IPS-15b (cell line): ENCODE measurements around the gene DGKB.
"Not testable (repeated sequence)": the region's sequence is repeated elsewhere in the genome, so short reads cannot be mapped to it uniquely, and the experiment has no call there.

Experiments used
- H3K27me3 ChIP-seq: one replicate; pipeline ENCODE4 v1.6.1; 2013; ENCODE audit warnings: low read length; ENCODE audit not compliant: control insufficient read depth, insufficient read depth
- H3K36me3 ChIP-seq: one replicate; pipeline ENCODE4 v1.6.1; 2013; ENCODE audit warnings: low read length; ENCODE audit not compliant: control insufficient read depth, insufficient read depth
- H3K4me1 ChIP-seq: one replicate; pipeline ENCODE4 v1.6.1; 2013; ENCODE audit warnings: mild to moderate bottlenecking, low read length; ENCODE audit not compliant: control insufficient read depth, insufficient read depth
- H3K4me3 ChIP-seq: one replicate; pipeline ENCODE4 v1.5.1; 2013; ENCODE audit warnings: low read depth, low read length
- H3K9ac ChIP-seq: one replicate; pipeline ENCODE4 v1.6.1; 2013; ENCODE audit warnings: low read depth, mild to moderate bottlenecking, low read length
- H3K9me3 ChIP-seq: one replicate; pipeline ENCODE4 v1.6.1; 2013; ENCODE audit warnings: mild to moderate bottlenecking, low read length; ENCODE audit not compliant: control insufficient read depth, insufficient read depth

DGKB gene

GRCh38 chr7:14309432-14309831 is 593.1 kb downstream of the DGKB start:
- Histone ChIP-seq H3K9ac (no peak overlapping the region), H3K4me1 (no peaks in the 10 kb centered on the region), H3K36me3 (no peaks in the 10 kb centered on the region), H3K4me3 (no peak overlapping the region), H3K9me3 (no peaks in the 10 kb centered on the region), H3K27me3 (no peaks in the 10 kb centered on the region)

- no peaks in the 10 kb centered on the region for H3K36me3 ChIP-seq
- H3K4me1 ChIP-seq, result no peaks in the 10 kb centered on the region
- no peaks in the 10 kb centered on the region for H3K27me3 ChIP-seq
- no peaks in the 10 kb centered on the region for H3K9me3 ChIP-seq
- H3K9ac ChIP-seq, result no peak overlapping the region
- no peak overlapping the region for H3K4me3 ChIP-seq
Measured at GRCh38 chr7:14305233-14305866, 597.2 kb downstream of the DGKB start.

DNA sequence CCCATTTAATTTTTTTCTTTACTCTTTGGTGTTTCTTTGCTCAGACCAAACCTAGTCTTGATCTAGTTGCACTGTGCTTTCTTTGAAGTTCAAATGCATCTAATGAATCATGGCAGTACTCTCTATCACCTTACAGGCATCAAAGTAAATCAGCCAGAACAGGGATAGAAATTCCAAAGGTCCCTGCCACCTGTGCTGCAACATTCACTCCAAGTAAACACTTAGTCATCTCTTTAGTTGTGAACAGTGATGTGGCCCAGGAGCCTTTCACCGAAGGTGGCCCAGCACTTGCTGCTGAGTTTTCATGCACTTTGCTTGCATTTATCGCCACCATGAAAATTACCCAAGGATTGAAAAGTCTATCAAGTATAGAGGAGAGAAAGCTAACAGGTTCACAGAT is 599.0 kb downstream of the DGKB start:
- H3K9me3 ChIP-seq, result no peaks in the 10 kb centered on the region

GRCh38 chr7:14294637-14295036 is 607.9 kb downstream of the DGKB start:
- H3K9me3 ChIP-seq, result no peaks in the 10 kb centered on the region
- H3K36me3 ChIP-seq, result no peaks in the 10 kb centered on the region
- H3K27me3 ChIP-seq, result no peaks in the 10 kb centered on the region
- no peak overlapping the region for H3K9ac ChIP-seq
- no peaks in the 10 kb centered on the region for H3K4me1 ChIP-seq
- H3K4me3 ChIP-seq, result no peak overlapping the region

More for the DNA sequence above, 599.0 kb downstream of the DGKB start:
- Histone ChIP-seq H3K9ac (no peak overlapping the region), H3K27me3 (no peaks in the 10 kb centered on the region), H3K4me1 (no peaks in the 10 kb centered on the region), H3K36me3 (no peaks in the 10 kb centered on the region), H3K4me3 (no peak overlapping the region)

DNA sequence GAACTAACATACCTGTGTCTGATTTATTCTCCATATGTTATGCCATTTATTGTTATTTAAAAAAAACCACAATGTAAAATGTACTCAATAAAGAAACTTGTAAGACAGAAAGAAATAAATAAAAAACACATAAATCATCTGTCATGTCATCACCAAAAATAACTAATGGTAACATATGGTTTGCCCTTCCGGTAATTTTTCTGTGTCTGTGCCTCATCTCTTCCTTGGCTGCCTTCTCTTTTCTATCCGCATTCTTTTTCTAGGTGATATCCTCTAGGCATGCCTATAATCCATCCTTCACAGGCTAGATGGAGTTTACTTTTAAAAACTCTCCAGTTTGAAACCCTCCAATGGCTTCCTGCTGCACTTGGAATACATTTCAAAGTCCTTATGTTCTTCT is 609.1 kb downstream of the DGKB start:
- no peaks in the 10 kb centered on the region for H3K9me3 ChIP-seq
- no peaks in the 10 kb centered on the region for H3K4me1 ChIP-seq
- no peaks in the 10 kb centered on the region for H3K27me3 ChIP-seq
- H3K36me3 ChIP-seq, result no peaks in the 10 kb centered on the region
- H3K9ac ChIP-seq, result no peak overlapping the region
- no peak overlapping the region for H3K4me3 ChIP-seq

DNA sequence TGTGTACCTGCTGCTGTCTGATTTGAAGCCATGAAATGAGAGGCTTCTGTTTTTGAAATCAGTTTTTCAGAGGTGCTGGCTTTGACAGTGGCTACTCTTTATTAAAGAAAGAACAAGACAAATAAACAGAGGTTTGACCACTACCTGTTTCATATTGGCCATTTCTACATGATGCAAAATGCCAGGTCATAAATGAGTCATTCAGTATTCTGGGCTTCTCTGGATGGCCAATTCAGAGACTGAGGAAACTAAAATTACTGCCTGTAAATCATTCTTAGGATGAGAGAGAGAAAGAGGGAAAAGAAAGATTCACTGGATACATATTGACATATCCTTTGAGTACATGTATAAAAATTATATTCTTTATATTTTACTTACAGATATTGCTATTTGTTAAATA is 609.8 kb downstream of the DGKB start:
- Histone ChIP-seq H3K27me3 (no peaks in the 10 kb centered on the region), H3K36me3 (no peaks in the 10 kb centered on the region), H3K9me3 (no peaks in the 10 kb centered on the region), H3K4me1 (no peaks in the 10 kb centered on the region), H3K4me3 (no peak overlapping the region), H3K9ac (no peak overlapping the region)

DNA sequence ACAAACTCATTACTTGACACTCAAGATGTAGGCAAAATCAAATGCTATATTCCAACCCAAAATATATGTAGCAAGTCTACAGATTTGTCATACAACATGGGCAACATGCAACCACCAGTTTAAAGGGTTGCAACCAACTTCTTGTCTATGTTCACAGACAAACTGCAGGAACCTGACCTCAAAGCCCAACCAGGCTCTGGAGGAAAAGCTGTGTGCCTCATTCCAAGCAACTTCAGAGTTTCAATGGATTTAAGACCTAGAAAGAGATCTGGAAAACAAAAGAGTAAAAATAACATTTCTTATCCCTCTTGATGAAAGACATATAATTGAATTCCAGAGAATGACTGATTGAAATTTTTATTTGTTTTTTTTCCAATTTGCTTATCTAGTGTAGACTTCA is 612.6 kb downstream of the DGKB start:
- H3K9ac ChIP-seq, result no peak overlapping the region
- H3K4me3 ChIP-seq, result no peak overlapping the region
- no peaks in the 10 kb centered on the region for H3K9me3 ChIP-seq
- no peaks in the 10 kb centered on the region for H3K36me3 ChIP-seq
- H3K27me3 ChIP-seq, result no peaks in the 10 kb centered on the region
- H3K4me1 ChIP-seq, result no peaks in the 10 kb centered on the region

GRCh38 chr7:14288701-14289100 is 613.9 kb downstream of the DGKB start:
- no peaks in the 10 kb centered on the region for H3K9me3 ChIP-seq

DNA sequence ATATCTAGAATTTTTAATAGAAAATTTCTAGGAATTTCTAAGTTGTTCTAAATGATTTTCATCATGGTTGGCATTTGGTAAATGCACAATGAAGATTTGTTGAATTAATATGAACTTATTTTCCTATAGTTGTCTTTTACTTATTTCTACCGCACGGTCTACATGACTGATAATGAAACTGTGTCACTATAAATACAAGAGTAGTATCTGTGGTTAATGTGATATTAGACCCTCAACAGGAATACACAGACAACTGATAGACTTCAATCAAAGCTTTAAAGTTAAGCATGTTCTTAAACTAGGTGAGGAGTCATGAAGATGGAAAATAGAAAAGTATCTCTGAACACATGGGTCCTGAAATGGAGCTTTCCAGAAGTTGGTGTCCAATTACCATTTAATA is 615.2 kb downstream of the DGKB start:
- H3K4me1 ChIP-seq, result no peaks in the 10 kb centered on the region
- no peaks in the 10 kb centered on the region for H3K36me3 ChIP-seq
- no peaks in the 10 kb centered on the region for H3K9me3 ChIP-seq

More at GRCh38 chr7:14288701-14289100, 613.9 kb downstream of the DGKB start:
- H3K36me3 ChIP-seq, result no peaks in the 10 kb centered on the region
- no peaks in the 10 kb centered on the region for H3K4me1 ChIP-seq
- H3K4me3 ChIP-seq, result no peak overlapping the region
- H3K9ac ChIP-seq, result no peak overlapping the region
- no peaks in the 10 kb centered on the region for H3K27me3 ChIP-seq

DNA sequence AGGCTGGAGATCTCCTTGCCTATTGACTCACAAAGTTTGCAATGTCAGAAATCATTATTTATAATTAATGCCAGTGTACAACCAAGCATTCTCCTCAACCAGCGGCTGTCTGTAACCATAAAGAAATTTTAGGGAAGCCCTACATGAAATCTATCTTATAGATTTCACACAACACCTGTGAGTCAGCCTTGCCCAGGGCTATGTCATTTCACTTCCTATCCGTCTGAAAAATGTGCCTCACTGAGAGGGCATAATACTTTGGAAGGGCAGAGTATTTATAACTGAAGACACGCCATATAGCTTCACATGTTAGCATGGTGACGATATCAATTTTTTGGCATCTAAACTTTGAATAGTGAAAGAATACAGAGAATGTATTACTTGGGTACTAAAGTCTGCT is 616.5 kb downstream of the DGKB start:
- no peak overlapping the region for H3K9ac ChIP-seq
- no peaks in the 10 kb centered on the region for H3K9me3 ChIP-seq
- no peaks in the 10 kb centered on the region for H3K27me3 ChIP-seq

More for the DNA sequence above, 615.2 kb downstream of the DGKB start:
- no peaks in the 10 kb centered on the region for H3K27me3 ChIP-seq
- no peak overlapping the region for H3K9ac ChIP-seq
- no peak overlapping the region for H3K4me3 ChIP-seq

GRCh38 chr7:14279065-14279871 is 623.3 kb downstream of the DGKB start:
- peak overlapping the region; percentile 49 for H3K4me3 ChIP-seq
- not testable (repeated sequence) for H3K27me3 ChIP-seq, H3K9ac ChIP-seq, H3K4me1 ChIP-seq, H3K9me3 ChIP-seq, H3K36me3 ChIP-seq

More for the DNA sequence above, 616.5 kb downstream of the DGKB start:
- no peaks in the 10 kb centered on the region for H3K36me3 ChIP-seq
- H3K4me3 ChIP-seq, result no peak overlapping the region
- no peaks in the 10 kb centered on the region for H3K4me1 ChIP-seq

- H3K9ac ChIP-seq, result no peak overlapping the region
- H3K36me3 ChIP-seq, result no peaks in the 10 kb centered on the region
- H3K27me3 ChIP-seq, result no peaks in the 10 kb centered on the region
- H3K4me1 ChIP-seq, result no peaks in the 10 kb centered on the region
- H3K9me3 ChIP-seq, result no peaks in the 10 kb centered on the region
- no peak overlapping the region for H3K4me3 ChIP-seq
Measured at GRCh38 chr7:14275356-14275755, 627.2 kb downstream of the DGKB start.
